GM12878 (cell line): ENCODE results near the gene ATAD3A. TPM values are rescaled to one million over a fixed set of nuclear protein-coding genes. Genes with fewer than 3 reads are reported as not detected.

Experiments
- ATAC-seq: fragments of 200-7000 bp; cut with Tn5 transposase; 3 replicates; pipeline ENCODE4 v1.9.1; 2020; ENCODE audit warnings: mild to moderate bottlenecking, moderate library complexity
- BruUV-seq: library from RNA; stranded (reverse); fragments of 400-500 nt; replicated peaks from 2 replicates; lab custom pipeline; 2021; lab: Mats Ljungman, UMichigan
- CTCF ChIA-PET: fragments of 300-600 bp; sonication (Branson Sonifier 250); formaldehyde crosslinking; extraction: SDS; loops from one replicate; lab custom pipeline; 2021; ENCODE audit warnings: inconsistent platforms; lab: Yijun Ruan, JAX
- POLR2A ChIA-PET: fragments of 350-600 bp; formaldehyde crosslinking; extraction: SDS; loops from one replicate; lab custom pipeline; 2021; ENCODE audit warnings: inconsistent platforms; lab: Charles Lee
- RAD21 ChIA-PET: fragments of 300-600 bp; sonication (Branson Sonifier 250); formaldehyde crosslinking; loops from one replicate; lab custom pipeline; 2023; ENCODE audit warnings: antibody characterized with exemption; ENCODE audit not compliant: unreplicated experiment; lab: Charles Lee
- SMC1A ChIA-PET: fragments of 300-600 bp; sonication (Branson Sonifier 250); formaldehyde crosslinking; loops from one replicate; lab custom pipeline; 2023; ENCODE audit not compliant: unreplicated experiment, uncharacterized antibody; lab: Charles Lee
- DNase-seq: peaks from one replicate; pipeline ENCODE4 v3.0.0-alpha.2; 2011; ENCODE audit warnings: low read depth, low spot score
- FAIRE-seq: peaks from 3 replicates; lab custom pipeline; 2011; peaks lifted over from hg19 to GRCh38; lab: Jason Lieb, UNC
- H2AFZ ChIP-seq: 2 replicates; pipeline ENCODE4 v1.6.0; 2011; ENCODE audit warnings: low read depth, low read length, control low read depth; ENCODE audit not compliant: control insufficient read depth
- H3K27ac ChIP-seq: 2 replicates; pipeline ENCODE4 v1.5.1; 2011; ENCODE audit warnings: control low read depth; ENCODE audit not compliant: control insufficient read depth, insufficient read depth
- H3K27me3 ChIP-seq, 2 experiments: replicated peaks in 1 of 2; 2 replicates each; pipeline versions ENCODE4 v1.6.0 to v1.6.1; 2011; ENCODE audit warnings: low read length in 1 of 2; ENCODE audit not compliant: control insufficient read depth in 2 of 2, insufficient read depth in 2 of 2
- H3K36me3 ChIP-seq, 2 experiments: 2 replicates each; pipeline ENCODE4 v1.5.1; 2011; ENCODE audit warnings: low read length in 1 of 2; ENCODE audit not compliant: control insufficient read depth in 2 of 2, insufficient read depth in 2 of 2
- H3K4me1 ChIP-seq: 2 replicates; pipeline ENCODE4 v1.6.1; 2011; ENCODE audit warnings: mild to moderate bottlenecking, low read length, moderate library complexity, mixed read lengths; ENCODE audit not compliant: control insufficient read depth, insufficient read depth
- H3K4me2 ChIP-seq: 2 replicates; pipeline ENCODE4 v1.6.0; 2011; ENCODE audit warnings: control low read depth; ENCODE audit not compliant: control insufficient read depth, insufficient read depth
- H3K4me3 ChIP-seq: fragments of 200-600 bp; sonication (generic); 2 replicates; pipeline ENCODE4 v1.5.1; 2016
- H3K79me2 ChIP-seq: 2 replicates; pipeline ENCODE4 v1.6.0; 2011; ENCODE audit warnings: low read length; ENCODE audit not compliant: control insufficient read depth, insufficient read depth
- H3K9ac ChIP-seq: 2 replicates; pipeline ENCODE4 v1.8.0; 2011; ENCODE audit warnings: low read length, control low read depth, mixed read lengths; ENCODE audit not compliant: control insufficient read depth, insufficient read depth
- H3K9me3 ChIP-seq: replicated peaks from 3 replicates; pipeline ENCODE4 v1.5.1; 2011; ENCODE audit warnings: mild to moderate bottlenecking, low read length; ENCODE audit not compliant: control insufficient read depth, insufficient read depth
- H4K20me1 ChIP-seq: 2 replicates; pipeline ENCODE4 v1.6.0; 2011; ENCODE audit not compliant: control insufficient read depth, insufficient read depth
- BMI1 ChIP-seq: fragments of 450-650 bp; IDR thresholded peaks from 2 replicates; pipeline ENCODE4 v1.6.1; 2016; ENCODE audit warnings: mild to moderate bottlenecking, moderate library complexity, borderline replicate concordance
- CREM ChIP-seq: IDR thresholded peaks from 2 replicates; pipeline ENCODE4 v1.6.1; 2014; ENCODE audit warnings: antibody characterized with exemption, low read depth
- RCOR1 ChIP-seq: conservative IDR thresholded peaks from 2 replicates; pipeline ENCODE4 v1.6.1; 2012; ENCODE audit warnings: low read depth, low read length, improper control_type of control experiment
- RFX5 ChIP-seq: IDR thresholded peaks from 2 replicates; pipeline ENCODE4 v1.6.1; 2011; ENCODE audit warnings: low read depth, low read length, improper control_type of control experiment
- SIX5 ChIP-seq: IDR thresholded peaks from 2 replicates; pipeline ENCODE4 v1.6.1; 2011; ENCODE audit warnings: mild to moderate bottlenecking, low read depth, low read length, moderate library complexity; ENCODE audit not compliant: severe bottlenecking
- SRF ChIP-seq, 2 experiments: IDR thresholded peaks; 2 replicates each; pipeline ENCODE4 v1.6.1; 2011; ENCODE audit warnings: low read depth in 2 of 2, low read length in 2 of 2, mild to moderate bottlenecking in 1 of 2, moderate library complexity in 1 of 2
- STAT1 ChIP-seq: fragments of 450-650 bp; conservative IDR thresholded peaks from 2 replicates; pipeline ENCODE4 v1.6.1; 2014; ENCODE audit warnings: antibody characterized with exemption, mild to moderate bottlenecking
- TCF12 ChIP-seq: IDR thresholded peaks from 2 replicates; pipeline ENCODE4 v1.6.1; 2011; ENCODE audit warnings: low read depth, mild to moderate bottlenecking, low read length
- ZBED1 ChIP-seq: IDR thresholded peaks from 2 replicates; pipeline ENCODE4 v1.6.1; 2016; ENCODE audit warnings: borderline replicate concordance
- ZNF217 ChIP-seq: fragments of 450-650 bp; IDR thresholded peaks from 2 replicates; pipeline ENCODE4 v1.6.1; 2017; ENCODE audit warnings: antibody characterized with exemption, mild to moderate bottlenecking
- WGBS: methylation state at CpG from one replicate; pipeline ENCODE4 v1.1.6; 2016; ENCODE audit warnings: low lambda C conversion rate; ENCODE audit not compliant: insufficient replicate concordance, insufficient coverage; ENCODE audit errors: missing lambda C conversion rate; 5-methylcytosine and 5-hydroxymethylcytosine counted together
- in situ Hi-C: fragments of 300-500 bp; cut with MboI; formaldehyde crosslinking; loops from 9 replicates; pipeline ENCODE4 v1.14.3; 2018; ENCODE audit warnings: mixed read lengths
- intact Hi-C: fragments of 100-400 bp; cut with micrococcal nuclease; formaldehyde crosslinking; loops from one replicate; pipeline ENCODE4 v1.14.2; 2022; ENCODE audit not compliant: unreplicated experiment
- polyA plus RNA-seq, 11 experiments: library from polyadenylated mRNA; depleted of rRNA in 4 of 11; unstranded in 6 of 11; stranded (reverse) in 5 of 11; fragments of >200 nt; fragmentation: Nextera tagmentation in 4 of 11; fragmentation: Illumina TruSeq in 1 of 11; extraction: Ambion mirVana in 4 of 11; extraction: Trizol in 1 of 11; gene quantifications; 1 replicate in 1 of 11; 2 replicates in 10 of 11; pipeline versions ENCODE4 v1.2.1 to v1.2.3, GENCODE V29; 2011 to 2016; ENCODE audit warnings: inconsistent platforms in 2 of 11, missing spikeins in 2 of 11, low read depth in 1 of 11
- total RNA-seq, 4 experiments: library from RNA; depleted of rRNA in 3 of 4; stranded (reverse); fragments of >200 nt in 3 of 4; fragmentation: Illumina TruSeq in 1 of 4; extraction: Trizol in 1 of 4; gene quantifications; 2 replicates each; pipeline versions ENCODE4 v1.2.1 to v1.2.3, GENCODE V29; 2013 to 2021
- TF ChIP-seq, protein P1 (sequence below): fragments of 450-650 bp; IDR thresholded peaks from 2 replicates; pipeline ENCODE4 v1.6.1; 2017; ENCODE audit warnings: antibody characterized with exemption, mild to moderate bottlenecking, moderate library complexity
- TF ChIP-seq, protein P2 (sequence below): fragments of 450-650 bp; IDR thresholded peaks from 2 replicates; pipeline ENCODE4 v1.6.1; 2017; ENCODE audit warnings: borderline replicate concordance

Gene ATAD3A
- total and polyA plus RNA-seq, 10 of the 15 experiments (the other 5 are each of a cell fraction or from before 2014, with no cell fraction given), result 0.05 to 93.5 (median 38.9) TPM

DNA sequence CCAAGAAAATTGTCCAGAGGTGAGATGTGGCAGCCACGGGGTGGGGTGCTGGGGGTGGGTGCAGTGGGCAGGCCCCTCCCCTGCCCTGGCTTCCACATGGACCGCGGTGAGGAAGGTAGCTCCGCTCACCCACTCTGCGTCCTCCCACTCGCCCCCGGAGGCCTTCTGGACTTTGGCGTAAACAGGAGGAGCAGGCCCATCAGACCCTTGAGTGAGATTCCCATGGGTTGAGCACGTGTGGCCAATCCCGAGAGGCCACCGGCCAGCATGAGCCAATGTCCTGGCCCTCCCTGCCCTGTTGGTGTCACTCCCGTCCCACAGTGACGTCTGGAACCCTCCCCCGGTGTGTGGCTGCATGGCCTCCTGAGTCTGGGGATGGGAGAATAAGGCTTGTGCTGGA lies 36.6 kb downstream of the ATAD3A start:
- Histone ChIP-seq H3K36me3 (no peaks in the 10 kb centered on the region; a peak in 1 of 4 replicates), H3K27me3 (no peaks in the 10 kb centered on the region), H4K20me1 (no peaks in the 10 kb centered on the region), H3K79me2 (no peaks in the 10 kb centered on the region), H3K9ac (no peak overlapping the region), H2AFZ (no peak overlapping the region), H3K4me3 (no peak overlapping the region), H3K4me1 (no peaks in the 10 kb centered on the region), H3K4me2 (no peak overlapping the region), H3K27ac (no peak overlapping the region), H3K9me3 (no peaks in the 10 kb centered on the region)
- FAIRE-seq, result no peak
- no peak for DNase-seq
- 91% methylated on average over 14 of the region's 14 CpGs for WGBS
- in situ Hi-C loops, result no loop called here
- CTCF ChIA-PET, result no interaction called here
- POLR2A ChIA-PET, result no interaction called here
- intact Hi-C loops, result no loop called here
- BruUV-seq, result no TSS peak
- SMC1A ChIA-PET, result no interaction called here
- TF ChIP-seq RFX5, result no peak
- TF ChIP-seq, protein P1, sequence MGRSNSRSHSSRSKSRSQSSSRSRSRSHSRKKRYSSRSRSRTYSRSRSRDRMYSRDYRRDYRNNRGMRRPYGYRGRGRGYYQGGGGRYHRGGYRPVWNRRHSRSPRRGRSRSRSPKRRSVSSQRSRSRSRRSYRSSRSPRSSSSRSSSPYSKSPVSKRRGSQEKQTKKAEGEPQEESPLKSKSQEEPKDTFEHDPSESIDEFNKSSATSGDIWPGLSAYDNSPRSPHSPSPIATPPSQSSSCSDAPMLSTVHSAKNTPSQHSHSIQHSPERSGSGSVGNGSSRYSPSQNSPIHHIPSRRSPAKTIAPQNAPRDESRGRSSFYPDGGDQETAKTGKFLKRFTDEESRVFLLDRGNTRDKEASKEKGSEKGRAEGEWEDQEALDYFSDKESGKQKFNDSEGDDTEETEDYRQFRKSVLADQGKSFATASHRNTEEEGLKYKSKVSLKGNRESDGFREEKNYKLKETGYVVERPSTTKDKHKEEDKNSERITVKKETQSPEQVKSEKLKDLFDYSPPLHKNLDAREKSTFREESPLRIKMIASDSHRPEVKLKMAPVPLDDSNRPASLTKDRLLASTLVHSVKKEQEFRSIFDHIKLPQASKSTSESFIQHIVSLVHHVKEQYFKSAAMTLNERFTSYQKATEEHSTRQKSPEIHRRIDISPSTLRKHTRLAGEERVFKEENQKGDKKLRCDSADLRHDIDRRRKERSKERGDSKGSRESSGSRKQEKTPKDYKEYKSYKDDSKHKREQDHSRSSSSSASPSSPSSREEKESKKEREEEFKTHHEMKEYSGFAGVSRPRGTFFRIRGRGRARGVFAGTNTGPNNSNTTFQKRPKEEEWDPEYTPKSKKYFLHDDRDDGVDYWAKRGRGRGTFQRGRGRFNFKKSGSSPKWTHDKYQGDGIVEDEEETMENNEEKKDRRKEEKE, result no peak
- TF ChIP-seq SRF (IDR thresholded peaks at IDR 0.05; ENCODE audit: low read depth in 2 of 2, low read length in 2 of 2), result no peak
- no peak for TF ChIP-seq SIX5
- no peak for TF ChIP-seq ZNF217
- TF ChIP-seq BMI1, result no peak
- TF ChIP-seq CREM, result no peak
- TF ChIP-seq, protein P2, sequence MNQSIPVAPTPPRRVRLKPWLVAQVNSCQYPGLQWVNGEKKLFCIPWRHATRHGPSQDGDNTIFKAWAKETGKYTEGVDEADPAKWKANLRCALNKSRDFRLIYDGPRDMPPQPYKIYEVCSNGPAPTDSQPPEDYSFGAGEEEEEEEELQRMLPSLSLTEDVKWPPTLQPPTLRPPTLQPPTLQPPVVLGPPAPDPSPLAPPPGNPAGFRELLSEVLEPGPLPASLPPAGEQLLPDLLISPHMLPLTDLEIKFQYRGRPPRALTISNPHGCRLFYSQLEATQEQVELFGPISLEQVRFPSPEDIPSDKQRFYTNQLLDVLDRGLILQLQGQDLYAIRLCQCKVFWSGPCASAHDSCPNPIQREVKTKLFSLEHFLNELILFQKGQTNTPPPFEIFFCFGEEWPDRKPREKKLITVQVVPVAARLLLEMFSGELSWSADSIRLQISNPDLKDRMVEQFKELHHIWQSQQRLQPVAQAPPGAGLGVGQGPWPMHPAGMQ, result no peak
- no peak for TF ChIP-seq RCOR1
- TF ChIP-seq TCF12, result no peak
- TF ChIP-seq ZBED1, result no peak
- TF ChIP-seq STAT1, result no peak
- no peak for ATAC-seq
- RAD21 ChIA-PET, result no interaction called here
